GM19023 (cell line): Measurements from ENCODE around the gene PLXNA2.

Experiments
- ATAC-seq: cut with Tn5 transposase; IDR thresholded peaks from one replicate; pipeline ENCODE4 v1.9.1; 2021; ENCODE audit warnings: mild to moderate bottlenecking, moderate library complexity; ENCODE audit not compliant: unreplicated experiment

The PLXNA2 gene

GRCh38 chr1:208078752-208079151 lies 165.4 kb downstream of the PLXNA2 start:
- no peak for ATAC-seq

GRCh38 chr1:208077232-208078075 lies 166.7 kb downstream of the PLXNA2 start:
- no peak for ATAC-seq

GRCh38 chr1:208074353-208074752 lies 169.8 kb downstream of the PLXNA2 start:
- no peak for ATAC-seq

- ATAC-seq = no peak
These were observed 172.7 kb downstream of the PLXNA2 start for GRCh38 chr1:208071435-208072031.

- ATAC-seq = no peak
These were observed 174.3 kb downstream of the PLXNA2 start for GRCh38 chr1:208069908-208070307.

- ATAC-seq = no peak
These were observed 174.9 kb downstream of the PLXNA2 start for GRCh38 chr1:208069317-208069716.

- no peak for ATAC-seq
These were observed 175.3 kb downstream of the PLXNA2 start for GRCh38 chr1:208068908-208069307.

GRCh38 chr1:208068407-208068806 lies 175.8 kb downstream of the PLXNA2 start:
- ATAC-seq = no peak

- ATAC-seq = no peak
These were observed 177.6 kb downstream of the PLXNA2 start for GRCh38 chr1:208066583-208066982.

- ATAC-seq = no peak
These were observed 178.3 kb downstream of the PLXNA2 start for GRCh38 chr1:208065862-208066261.

GRCh38 chr1:208061632-208062031 lies 182.6 kb downstream of the PLXNA2 start:
- ATAC-seq = no peak

GRCh38 chr1:208061118-208061517 lies 183.1 kb downstream of the PLXNA2 start:
- no peak for ATAC-seq

- ATAC-seq = no peak
These were observed 183.8 kb downstream of the PLXNA2 start for GRCh38 chr1:208060215-208060869.

- ATAC-seq = no peak
These were observed 184.7 kb downstream of the PLXNA2 start for GRCh38 chr1:208059409-208060001.

- no peak for ATAC-seq
These were observed 185.4 kb downstream of the PLXNA2 start for GRCh38 chr1:208058756-208059155.

- no peak for ATAC-seq
These were observed 185.9 kb downstream of the PLXNA2 start for GRCh38 chr1:208058267-208058666.

GRCh38 chr1:208057056-208057455 lies 187.1 kb downstream of the PLXNA2 start:
- ATAC-seq = no peak

GRCh38 chr1:208055535-208055934 lies 188.6 kb downstream of the PLXNA2 start:
- no peak for ATAC-seq

- ATAC-seq = no peak
These were observed 189.2 kb downstream of the PLXNA2 start for GRCh38 chr1:208054911-208055379.

GRCh38 chr1:208054485-208054884 lies 189.7 kb downstream of the PLXNA2 start:
- ATAC-seq = no peak

GRCh38 chr1:208053661-208054060 lies 190.5 kb downstream of the PLXNA2 start:
- ATAC-seq = no peak
